ENCODE data around the gene RAE1.

RAE1 gene

DNA sequence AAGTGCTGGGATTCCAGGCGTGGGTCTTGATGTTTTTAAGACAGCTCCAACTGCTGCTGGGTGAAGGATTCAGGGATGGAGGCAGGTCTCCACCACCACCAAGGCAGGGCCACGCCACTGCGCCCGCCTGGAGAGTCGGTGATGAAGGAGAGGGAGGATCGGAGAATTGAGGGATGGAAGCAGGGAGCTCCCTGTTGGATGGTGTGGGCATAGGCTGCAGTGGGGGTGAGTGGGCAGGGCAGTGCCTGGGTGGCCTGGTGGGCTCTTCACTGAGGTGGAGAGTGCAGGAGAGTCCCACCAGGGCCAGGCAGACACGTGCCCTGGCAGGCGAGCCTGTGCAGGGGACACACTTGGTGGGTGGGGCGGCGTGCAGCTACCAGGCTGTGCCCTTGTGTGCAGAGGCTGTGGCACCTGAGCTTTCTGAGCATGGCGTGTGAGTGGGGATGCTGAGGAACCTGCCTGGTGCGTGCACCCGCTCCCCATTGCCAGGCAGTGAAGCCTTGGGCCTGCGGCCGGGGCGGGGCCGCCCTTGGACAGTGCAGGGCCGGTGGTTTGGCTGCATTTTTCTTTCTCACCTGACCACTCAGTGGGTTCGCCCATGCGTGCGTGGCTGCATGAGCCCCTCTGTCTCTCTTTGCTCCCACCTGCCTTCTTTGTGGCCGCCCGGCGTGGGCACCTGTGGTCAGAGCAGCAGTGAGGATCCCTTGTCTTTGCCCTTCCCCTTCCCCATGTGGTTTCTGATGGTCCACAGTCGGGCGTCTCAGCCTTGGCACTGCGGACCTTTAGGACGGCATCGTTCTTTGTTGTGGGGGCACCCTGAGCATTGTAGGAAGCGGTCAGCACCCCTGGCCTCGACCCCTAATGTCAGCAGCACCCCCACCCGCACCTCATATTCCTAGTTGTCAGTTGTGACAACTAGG lies 51.4 kb downstream of the RAE1 start:
- Histone ChIP-seq H3K36me3 (ENCODE audit: insufficient read depth, low read length) (no peaks in the 10 kb centered on the region), H2AFZ (ENCODE audit: low read length, unreplicated experiment) (no peak overlapping the region), H3K79me2 (ENCODE audit: control insufficient read depth, insufficient read depth, low read length, unreplicated experiment) (no peaks in the 10 kb centered on the region)

DNA sequence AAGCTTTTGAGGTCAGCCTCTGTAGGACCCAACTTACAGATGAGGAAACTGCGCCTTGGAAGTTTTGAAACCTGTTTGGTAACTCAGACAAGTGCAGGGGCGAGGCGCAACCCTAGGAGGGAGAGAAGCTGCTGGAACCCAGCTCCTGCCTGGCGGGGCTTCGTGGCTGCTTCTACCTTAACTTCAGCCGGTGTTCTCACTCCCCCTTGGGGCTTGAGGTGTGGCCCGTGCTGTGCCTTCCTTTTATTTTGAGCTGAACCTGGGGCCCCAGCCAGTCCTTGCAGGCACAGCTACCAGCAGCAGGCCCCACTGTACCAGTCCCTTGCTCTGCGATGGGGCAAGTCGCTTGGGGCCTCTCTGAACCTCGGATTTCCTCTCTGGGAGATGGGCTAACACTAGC lies 52.2 kb downstream of the RAE1 start:
- no peak overlapping the region for H3K27ac ChIP-seq (ENCODE audit: low read depth, low read length)
- no peak overlapping the region for H2AFZ ChIP-seq (ENCODE audit: low read length, unreplicated experiment)
- no peaks in the 10 kb centered on the region for H3K4me1 ChIP-seq (ENCODE audit: control insufficient read depth, insufficient read depth, low read length, unreplicated experiment)
- H3K79me2 ChIP-seq (ENCODE audit: control insufficient read depth, insufficient read depth, low read length, unreplicated experiment): no peaks in the 10 kb centered on the region
- H3K4me3 ChIP-seq (ENCODE audit: low read depth, low read length): no peak overlapping the region
- H3K27me3 ChIP-seq (ENCODE audit: insufficient read depth, low read length): no peaks in the 10 kb centered on the region
- H3K36me3 ChIP-seq (ENCODE audit: insufficient read depth, low read length): no peaks in the 10 kb centered on the region

More for the DNA sequence above, 51.4 kb downstream of the RAE1 start:
- Histone ChIP-seq H3K27me3 (ENCODE audit: insufficient read depth, low read length) (no peaks in the 10 kb centered on the region), H3K4me1 (ENCODE audit: control insufficient read depth, insufficient read depth, low read length, unreplicated experiment) (no peaks in the 10 kb centered on the region), H3K4me3 (ENCODE audit: low read depth, low read length) (no peak overlapping the region), H3K27ac (ENCODE audit: low read depth, low read length) (no peak overlapping the region)

DNA sequence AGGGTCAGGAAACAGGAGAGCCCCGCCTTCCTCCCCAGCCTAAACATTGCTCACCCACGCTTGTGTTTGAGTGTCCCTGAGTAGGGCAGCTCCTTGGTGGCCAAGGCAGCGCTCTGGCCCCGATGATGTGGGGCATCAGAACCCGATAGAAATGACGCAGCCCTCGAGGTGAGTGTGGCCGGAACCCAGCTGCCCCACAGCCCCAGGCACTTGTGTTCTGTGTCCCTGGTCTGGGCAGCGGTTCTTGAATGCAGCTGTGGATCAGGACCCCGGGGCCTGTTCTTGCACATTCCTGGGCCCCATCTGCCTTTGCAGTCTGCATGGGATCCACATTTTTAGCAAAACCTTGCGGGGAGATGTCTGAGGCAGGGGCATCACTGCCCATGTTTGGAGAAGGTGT lies 53.0 kb downstream of the RAE1 start:
- Histone ChIP-seq H3K36me3 (ENCODE audit: insufficient read depth, low read length) (no peaks in the 10 kb centered on the region), H3K27me3 (ENCODE audit: insufficient read depth, low read length) (no peaks in the 10 kb centered on the region), H3K79me2 (ENCODE audit: control insufficient read depth, insufficient read depth, low read length, unreplicated experiment) (no peaks in the 10 kb centered on the region), H3K4me3 (ENCODE audit: low read depth, low read length) (no peak overlapping the region), H2AFZ (ENCODE audit: low read length, unreplicated experiment) (no peak overlapping the region), H3K4me1 (ENCODE audit: control insufficient read depth, insufficient read depth, low read length, unreplicated experiment) (no peaks in the 10 kb centered on the region), H3K27ac (ENCODE audit: low read depth, low read length) (no peak overlapping the region)

DNA sequence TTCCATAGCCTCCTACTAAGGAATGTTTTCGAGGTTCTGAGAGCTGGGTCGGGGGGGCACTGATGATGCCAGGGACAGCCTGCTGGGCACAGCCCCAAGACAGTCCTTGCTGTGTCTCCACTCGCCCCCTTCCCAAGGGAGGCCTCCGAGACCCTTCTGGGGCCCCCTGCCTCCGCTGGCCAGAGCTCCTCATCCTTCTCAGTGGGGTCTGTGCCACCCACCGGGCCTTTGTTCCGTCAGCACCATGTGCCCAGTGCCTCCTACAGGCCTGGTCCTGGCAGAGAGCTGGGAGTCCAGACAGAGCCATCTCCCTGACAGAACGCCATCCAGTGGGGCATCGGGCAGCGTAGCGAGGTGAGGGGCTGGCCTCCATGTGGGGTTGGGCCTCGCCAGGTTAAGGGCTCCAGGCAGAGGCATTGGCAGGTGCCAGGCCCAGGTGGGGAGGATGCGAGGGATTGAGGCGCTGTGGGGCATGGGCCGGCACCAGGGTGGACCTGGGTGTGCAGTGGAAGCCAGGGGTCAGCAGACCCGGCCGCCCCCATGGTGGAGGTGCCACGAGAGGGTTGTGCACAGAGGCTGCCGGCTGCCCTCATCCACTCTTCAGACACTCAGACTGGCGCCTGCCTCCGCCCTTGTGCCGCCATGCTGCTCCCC lies 53.5 kb downstream of the RAE1 start:
- Histone ChIP-seq H2AFZ (ENCODE audit: low read length, unreplicated experiment) (no peak overlapping the region), H3K4me1 (ENCODE audit: control insufficient read depth, insufficient read depth, low read length, unreplicated experiment) (no peaks in the 10 kb centered on the region), H3K27ac (ENCODE audit: low read depth, low read length) (no peak overlapping the region), H3K36me3 (ENCODE audit: insufficient read depth, low read length) (no peaks in the 10 kb centered on the region), H3K79me2 (ENCODE audit: control insufficient read depth, insufficient read depth, low read length, unreplicated experiment) (no peaks in the 10 kb centered on the region), H3K4me3 (ENCODE audit: low read depth, low read length) (no peak overlapping the region), H3K27me3 (ENCODE audit: insufficient read depth, low read length) (no peaks in the 10 kb centered on the region)

DNA sequence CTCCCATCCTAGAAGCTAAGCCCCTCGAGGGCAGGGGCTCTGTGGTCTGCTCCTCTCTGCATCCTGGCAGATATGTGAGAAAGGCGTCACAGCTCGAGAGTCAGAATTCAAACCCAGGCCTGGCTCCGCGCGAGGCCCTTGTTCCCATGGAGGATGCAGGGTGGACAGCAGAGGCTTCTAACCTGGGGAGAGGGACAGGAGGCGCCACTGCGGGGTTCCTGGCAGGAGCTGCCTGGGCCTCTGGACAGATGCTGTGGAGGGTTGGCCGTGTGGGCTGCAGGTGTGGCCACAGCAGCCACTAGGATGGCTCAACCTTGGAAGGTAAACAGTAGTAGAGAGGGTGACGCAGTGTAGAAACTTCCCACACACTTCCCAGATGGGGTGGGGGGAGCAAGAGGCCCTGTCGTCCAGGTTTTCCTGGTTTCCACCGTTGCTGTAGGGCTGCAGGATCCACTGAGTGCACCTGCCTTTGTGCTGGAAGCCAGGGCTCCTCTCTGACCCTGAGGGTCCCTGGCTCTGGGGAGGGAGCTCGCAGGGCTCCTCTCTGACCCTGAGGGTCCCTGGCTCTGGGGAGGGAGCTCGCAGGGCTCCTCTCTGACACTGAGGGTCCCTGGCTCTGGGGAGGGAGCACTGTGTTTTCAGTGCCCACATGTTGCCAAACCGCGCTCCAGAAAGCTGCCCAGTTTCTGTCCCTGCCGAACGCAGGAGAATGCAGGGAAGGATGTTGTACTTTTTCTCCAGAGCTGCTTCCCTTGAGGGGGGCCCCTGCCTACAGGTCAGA lies 54.4 kb downstream of the RAE1 start:
- no peaks in the 10 kb centered on the region for H3K27me3 ChIP-seq (ENCODE audit: insufficient read depth, low read length)
- no peaks in the 10 kb centered on the region for H3K79me2 ChIP-seq (ENCODE audit: control insufficient read depth, insufficient read depth, low read length, unreplicated experiment)
- no peak overlapping the region for H3K27ac ChIP-seq (ENCODE audit: low read depth, low read length)
- H2AFZ ChIP-seq (ENCODE audit: low read length, unreplicated experiment): no peak overlapping the region
- no peaks in the 10 kb centered on the region for H3K4me1 ChIP-seq (ENCODE audit: control insufficient read depth, insufficient read depth, low read length, unreplicated experiment)
- H3K36me3 ChIP-seq (ENCODE audit: insufficient read depth, low read length): no peaks in the 10 kb centered on the region
- no peak overlapping the region for H3K4me3 ChIP-seq (ENCODE audit: low read depth, low read length)

DNA sequence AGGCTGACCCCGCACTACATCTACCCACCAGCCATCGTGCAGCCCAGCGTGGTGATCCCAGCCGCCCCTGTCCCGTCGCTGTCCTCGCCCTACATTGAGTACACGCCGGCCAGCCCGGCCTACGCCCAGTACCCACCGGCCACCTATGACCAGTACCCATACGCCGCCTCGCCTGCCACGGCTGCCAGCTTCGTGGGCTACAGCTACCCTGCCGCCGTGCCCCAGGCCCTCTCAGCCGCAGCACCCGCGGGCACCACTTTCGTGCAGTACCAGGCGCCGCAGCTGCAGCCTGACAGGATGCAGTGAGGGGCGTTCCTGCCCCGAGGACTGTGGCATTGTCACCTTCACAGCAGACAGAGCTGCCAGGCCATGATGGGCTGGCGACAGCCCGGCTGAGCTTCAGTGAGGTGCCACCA lies 56.5 kb downstream of the RAE1 start:
- Histone ChIP-seq H3K79me2 (ENCODE audit: control insufficient read depth, insufficient read depth, low read length, unreplicated experiment) (no peaks in the 10 kb centered on the region), H3K4me3 (ENCODE audit: low read depth, low read length) (no peak overlapping the region), H3K27me3 (ENCODE audit: insufficient read depth, low read length) (no peaks in the 10 kb centered on the region), H3K4me1 (ENCODE audit: control insufficient read depth, insufficient read depth, low read length, unreplicated experiment) (no peaks in the 10 kb centered on the region), H3K27ac (ENCODE audit: low read depth, low read length) (no peak overlapping the region), H3K36me3 (ENCODE audit: insufficient read depth, low read length) (no peaks in the 10 kb centered on the region), H2AFZ (ENCODE audit: low read length, unreplicated experiment) (no peak overlapping the region)

DNA sequence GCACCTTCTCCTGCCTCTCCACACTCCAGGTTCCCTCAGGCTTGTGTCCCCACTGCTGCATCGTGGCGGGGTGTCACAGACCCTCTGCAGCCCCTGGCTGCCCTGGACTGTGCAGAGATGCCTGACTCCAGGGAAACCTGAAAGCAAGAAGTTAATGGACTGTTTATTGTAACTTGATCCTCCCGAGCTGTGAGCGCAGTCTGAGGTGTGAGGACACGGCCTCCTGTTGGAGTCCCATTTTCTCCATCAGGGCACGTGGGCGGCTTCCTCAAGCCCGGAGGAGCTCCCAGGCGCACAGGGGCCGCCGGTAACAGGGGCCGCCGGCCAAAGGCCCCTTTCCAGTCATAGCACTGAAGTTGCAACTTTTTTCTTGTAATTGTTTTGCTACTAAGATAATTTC lies 57.1 kb downstream of the RAE1 start:
- Histone ChIP-seq H3K79me2 (ENCODE audit: control insufficient read depth, insufficient read depth, low read length, unreplicated experiment) (no peaks in the 10 kb centered on the region), H3K4me1 (ENCODE audit: control insufficient read depth, insufficient read depth, low read length, unreplicated experiment) (no peaks in the 10 kb centered on the region), H3K27me3 (ENCODE audit: insufficient read depth, low read length) (no peaks in the 10 kb centered on the region), H3K27ac (ENCODE audit: low read depth, low read length) (no peak overlapping the region), H3K36me3 (ENCODE audit: insufficient read depth, low read length) (no peaks in the 10 kb centered on the region), H2AFZ (ENCODE audit: low read length, unreplicated experiment) (no peak overlapping the region), H3K4me3 (ENCODE audit: low read depth, low read length) (no peak overlapping the region)

DNA sequence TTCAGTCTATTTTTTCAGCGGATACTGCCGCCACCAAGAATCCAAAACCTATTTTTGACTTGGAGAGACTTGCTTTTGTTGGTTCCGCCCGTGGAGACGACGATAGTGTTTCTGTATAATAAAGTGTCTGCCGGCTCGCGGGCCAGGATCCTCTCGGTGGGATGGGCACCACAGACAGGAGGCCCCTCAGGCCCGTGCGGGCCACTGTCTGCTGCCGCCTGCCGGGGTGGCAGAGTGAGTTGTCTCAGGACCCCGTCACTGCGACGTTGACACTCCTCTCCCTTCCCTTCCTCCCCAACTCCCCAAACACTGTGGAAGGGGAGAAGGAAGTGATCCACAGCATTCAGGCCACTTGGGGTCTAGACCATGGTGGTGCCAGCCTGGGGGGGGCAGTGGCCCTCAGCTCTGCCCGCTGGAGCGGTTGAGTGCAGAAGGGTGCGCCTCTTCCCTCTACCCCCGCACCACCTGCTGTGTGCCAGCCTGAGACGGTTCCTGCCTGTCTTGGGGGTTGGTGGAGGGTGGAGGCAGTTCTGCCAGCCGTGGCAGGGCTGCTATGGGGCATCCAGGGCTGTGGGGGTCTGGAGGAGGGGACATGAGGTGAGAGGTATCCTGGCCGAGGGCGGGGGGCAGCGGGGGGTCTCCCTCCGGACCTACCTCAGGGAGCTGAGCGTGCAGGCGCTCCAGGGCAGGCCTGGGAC lies 57.6 kb downstream of the RAE1 start:
- Histone ChIP-seq H3K4me1 (ENCODE audit: control insufficient read depth, insufficient read depth, low read length, unreplicated experiment) (no peaks in the 10 kb centered on the region), H2AFZ (ENCODE audit: low read length, unreplicated experiment) (no peak overlapping the region), H3K27ac (ENCODE audit: low read depth, low read length) (no peak overlapping the region), H3K27me3 (ENCODE audit: insufficient read depth, low read length) (no peaks in the 10 kb centered on the region), H3K79me2 (ENCODE audit: control insufficient read depth, insufficient read depth, low read length, unreplicated experiment) (no peaks in the 10 kb centered on the region), H3K4me3 (ENCODE audit: low read depth, low read length) (no peak overlapping the region), H3K36me3 (ENCODE audit: insufficient read depth, low read length) (no peaks in the 10 kb centered on the region)

DNA sequence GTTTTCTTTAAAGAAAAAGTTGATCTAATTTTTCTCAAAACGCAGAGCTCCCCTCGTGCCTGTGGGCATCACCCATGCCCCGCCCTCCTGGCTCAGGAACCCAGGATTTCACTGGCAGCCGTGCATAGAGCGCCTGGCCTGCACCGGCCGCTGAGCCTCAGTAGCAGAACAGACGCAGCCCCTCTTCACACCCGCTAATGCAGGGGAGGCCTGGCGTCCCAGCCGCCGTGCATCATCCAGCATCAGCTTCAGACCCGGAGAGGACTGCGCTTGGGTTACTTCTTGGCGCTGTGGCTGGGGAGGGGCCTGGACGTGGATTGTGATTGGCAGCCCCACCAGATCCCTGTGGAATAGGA lies 58.2 kb downstream of the RAE1 start:
- H3K27ac ChIP-seq (ENCODE audit: low read depth, low read length): no peak overlapping the region
- no peaks in the 10 kb centered on the region for H3K27me3 ChIP-seq (ENCODE audit: insufficient read depth, low read length)
- H2AFZ ChIP-seq (ENCODE audit: low read length, unreplicated experiment): no peak overlapping the region
- no peaks in the 10 kb centered on the region for H3K36me3 ChIP-seq (ENCODE audit: insufficient read depth, low read length)
- no peaks in the 10 kb centered on the region for H3K4me1 ChIP-seq (ENCODE audit: control insufficient read depth, insufficient read depth, low read length, unreplicated experiment)
- H3K79me2 ChIP-seq (ENCODE audit: control insufficient read depth, insufficient read depth, low read length, unreplicated experiment): no peaks in the 10 kb centered on the region
- no peak overlapping the region for H3K4me3 ChIP-seq (ENCODE audit: low read depth, low read length)

DNA sequence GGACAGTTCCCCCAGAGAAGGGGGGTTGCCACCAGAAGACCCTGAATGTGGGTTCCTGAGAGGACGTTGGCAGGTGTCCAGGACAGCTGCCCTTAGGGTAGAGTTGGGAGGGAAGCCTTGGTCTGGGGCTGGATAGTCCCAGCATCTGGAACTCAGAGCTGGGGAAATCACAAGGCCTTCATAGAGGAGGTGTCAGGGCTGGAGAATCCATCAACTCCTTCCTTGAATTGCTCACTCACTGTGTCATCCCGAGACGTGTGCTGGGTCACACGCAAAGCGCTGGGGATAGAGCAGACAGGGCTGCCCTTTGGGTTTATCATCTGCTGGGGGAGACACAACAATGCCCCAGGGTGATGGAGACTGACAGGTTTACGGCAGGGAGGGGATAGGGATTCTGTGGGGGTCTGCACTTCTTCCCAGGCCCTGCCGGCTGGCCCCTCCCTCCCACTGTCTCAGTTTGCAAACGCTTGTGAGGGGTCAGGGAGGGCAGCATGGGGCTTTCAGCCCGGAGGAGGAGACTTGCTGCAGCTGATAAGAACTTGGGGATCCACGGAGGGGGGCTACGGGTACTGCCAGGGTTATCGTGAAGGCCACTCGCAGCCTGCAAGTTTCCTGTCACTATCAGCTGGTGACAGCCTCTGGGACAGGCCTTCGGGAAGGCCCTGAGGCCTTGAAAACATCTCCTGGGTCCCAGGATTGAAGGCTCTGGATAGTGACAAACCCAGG lies 58.8 kb downstream of the RAE1 start:
- no peaks in the 10 kb centered on the region for H3K27me3 ChIP-seq (ENCODE audit: insufficient read depth, low read length)

More for the DNA sequence above, 58.8 kb downstream of the RAE1 start:
- Histone ChIP-seq H3K27ac (ENCODE audit: low read depth, low read length) (no peak overlapping the region), H2AFZ (ENCODE audit: low read length, unreplicated experiment) (no peak overlapping the region), H3K79me2 (ENCODE audit: control insufficient read depth, insufficient read depth, low read length, unreplicated experiment) (no peaks in the 10 kb centered on the region), H3K4me3 (ENCODE audit: low read depth, low read length) (no peak overlapping the region), H3K36me3 (ENCODE audit: insufficient read depth, low read length) (no peaks in the 10 kb centered on the region), H3K4me1 (ENCODE audit: control insufficient read depth, insufficient read depth, low read length, unreplicated experiment) (no peaks in the 10 kb centered on the region)

All from ACC112 (cell line).